ENCODE measurements around the gene TLCD2.

DNA sequence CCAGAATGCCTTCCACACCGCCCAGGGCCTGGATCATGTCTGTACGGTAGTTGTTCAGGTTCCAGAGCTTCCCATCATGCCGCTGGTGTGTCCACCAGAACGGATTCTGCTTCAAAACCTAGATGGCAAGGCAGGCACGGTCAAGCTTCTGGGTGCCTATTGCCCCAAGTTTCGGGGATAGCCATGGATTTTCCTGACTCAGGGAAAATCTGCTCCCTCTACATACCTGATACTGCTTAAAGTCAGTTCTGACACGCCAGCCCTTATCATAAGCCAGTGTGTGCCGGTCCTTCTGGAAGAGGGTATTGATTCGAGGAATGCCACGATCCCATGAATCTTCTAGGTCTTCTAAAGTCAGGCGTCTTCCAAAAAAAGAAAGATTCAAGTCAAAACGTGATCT lies 49.1 kb downstream of the TLCD2 start:
- TF ChIP-seq CTCF (IDR thresholded peaks at IDR 0.05) (no peak), POLR2A (IDR thresholded peaks at IDR 0.05) (no peak)

All from heart left ventricle (tissue), 13 donors.